WTC11 (cell line): ENCODE results near the gene DDX10. TPM values are rescaled to one million over a fixed set of nuclear protein-coding genes. Genes with fewer than 3 reads are reported as not detected.

Experiments
- ATAC-seq: fragments of 200-7000 bp; cut with Tn5 transposase; 2 replicates; pipeline ENCODE4 v1.10.0; 2021; ENCODE audit warnings: mild to moderate bottlenecking, moderate library complexity
- CTCF ChIA-PET: fragments of 300-600 bp; sonication (Branson Sonifier 250); formaldehyde crosslinking; loops from one replicate; lab custom pipeline; 2021; ENCODE audit warnings: antibody characterized with exemption; lab: Charles Lee
- POLR2A ChIA-PET: fragments of 350-600 bp; sonication (Branson Sonifier 250); formaldehyde crosslinking; loops from one replicate; lab custom pipeline; 2021; ENCODE audit warnings: antibody characterized with exemption; lab: Charles Lee
- DNase-seq: peaks from one replicate; pipeline ENCODE4 v3.0.0; 2021; ENCODE audit warnings: low spot score
- H3K27ac Mint-ChIP-seq: 2 replicates; pipeline ENCODE4 v1.8.0; 2021; ENCODE audit warnings: mixed read lengths
- H3K27me3 Mint-ChIP-seq: 2 replicates; pipeline ENCODE4 v1.8.0; 2021; ENCODE audit warnings: low read depth, mild to moderate bottlenecking, moderate library complexity, mixed read lengths
- H3K36me3 Mint-ChIP-seq: 2 replicates; pipeline ENCODE4 v1.8.0; 2021; ENCODE audit warnings: mixed read lengths
- H3K4me1 Mint-ChIP-seq: 2 replicates; pipeline ENCODE4 v1.8.0; 2022; ENCODE audit warnings: mixed read lengths
- H3K4me3 Mint-ChIP-seq: 2 replicates; pipeline ENCODE4 v1.8.0; 2021; ENCODE audit warnings: mild to moderate bottlenecking, moderate library complexity, mixed read lengths
- H3K9me3 Mint-ChIP-seq: 2 replicates; pipeline ENCODE4 v1.8.0; 2021; ENCODE audit warnings: mixed read lengths
- AFF4 ChIP-seq: sonication (generic); formaldehyde crosslinking; IDR thresholded peaks from 2 replicates; pipeline ENCODE4 v1.8.1; 2023; ENCODE audit warnings: mild to moderate bottlenecking, missing genetic modification reagents, borderline replicate concordance
- ATF6 ChIP-seq: sonication (generic); formaldehyde crosslinking; IDR thresholded peaks from 2 replicates; pipeline ENCODE4 v1.8.1; 2023; ENCODE audit warnings: mild to moderate bottlenecking, missing genetic modification reagents
- EMX1 ChIP-seq: fragments of 250-450 bp; sonication (Bioruptor Pico); IDR thresholded peaks from 2 replicates; pipeline ENCODE4 v1.8.0; 2021; ENCODE audit warnings: mild to moderate bottlenecking
- ESRRA ChIP-seq: sonication (generic); formaldehyde crosslinking; IDR thresholded peaks from 2 replicates; pipeline ENCODE4 v1.8.1; 2022; ENCODE audit warnings: mild to moderate bottlenecking, missing genetic modification reagents, borderline replicate concordance
- GRHL2 ChIP-seq: fragments of 250-450 bp; sonication (Bioruptor Pico); IDR thresholded peaks from 2 replicates; pipeline ENCODE4 v1.8.0; 2022; ENCODE audit warnings: mild to moderate bottlenecking, moderate library complexity; ENCODE audit not compliant: insufficient replicate concordance, severe bottlenecking
- JAZF1 ChIP-seq: fragments of 250-450 bp; sonication (Bioruptor Pico); IDR thresholded peaks from 2 replicates; pipeline ENCODE4 v1.9.0; 2021; ENCODE audit warnings: moderate library complexity, mild to moderate bottlenecking, inconsistent platforms
- JUN ChIP-seq: sonication (generic); formaldehyde crosslinking; IDR thresholded peaks from 2 replicates; pipeline ENCODE4 v1.8.0; 2023; ENCODE audit warnings: mild to moderate bottlenecking, missing genetic modification reagents
- MYBL2 ChIP-seq: sonication (generic); formaldehyde crosslinking; IDR thresholded peaks from 2 replicates; pipeline ENCODE4 v1.8.1; 2023; ENCODE audit warnings: mild to moderate bottlenecking, moderate library complexity, missing genetic modification reagents
- OVOL2 ChIP-seq: fragments of 250-450 bp; sonication (Bioruptor Pico); IDR thresholded peaks from 2 replicates; pipeline ENCODE4 v1.9.0; 2021; ENCODE audit warnings: mild to moderate bottlenecking, borderline replicate concordance
- PRDM15 ChIP-seq: sonication (generic); formaldehyde crosslinking; IDR thresholded peaks from 2 replicates; pipeline ENCODE4 v1.8.0; 2022; ENCODE audit warnings: missing genetic modification reagents
- RELA ChIP-seq: sonication (generic); formaldehyde crosslinking; IDR thresholded peaks from 2 replicates; pipeline ENCODE4 v1.8.1; 2022; ENCODE audit warnings: missing genetic modification reagents, mild to moderate bottlenecking, borderline replicate concordance
- ZNF263 ChIP-seq: sonication (generic); formaldehyde crosslinking; IDR thresholded peaks from 2 replicates; pipeline ENCODE4 v1.8.1; 2022; ENCODE audit warnings: low read depth, mild to moderate bottlenecking, moderate library complexity, missing genetic modification reagents
- ZNF317 ChIP-seq: sonication (generic); formaldehyde crosslinking; IDR thresholded peaks from 2 replicates; pipeline ENCODE4 v1.8.1; 2023; ENCODE audit warnings: low read depth, mild to moderate bottlenecking, moderate library complexity, missing genetic modification reagents, borderline replicate concordance
- total RNA-seq: library from RNA; stranded (reverse); gene quantifications from 3 replicates; pipeline ENCODE4 v1.2.3, GENCODE V29; 2021

The DDX10 gene
- total RNA-seq, 1 experiment from 2014 or later = 56.8 TPM

GRCh38 chr11:108897916-108898315 is 233.0 kb downstream of the DDX10 start:
- Mint-ChIP-seq H3K36me3 (peaks cover 20% of the 10 kb centered on the region), H3K27ac (no peak overlapping the region), H3K27me3 (no peaks in the 10 kb centered on the region), H3K4me3 (no peak overlapping the region), H3K9me3 (peaks cover 21% of the 10 kb centered on the region), H3K4me1 (peaks cover 38% of the 10 kb centered on the region)
- no peak for ATAC-seq
- ChIA-PET POLR2A (interaction anchor here (0.7 kb wide), 1 partner anchor 928 kb away, joined by 3 read pairs; no protein-coding TSS in a partner anchor), CTCF (no interaction called here)
- no peak for TF ChIP-seq JUN (CRISPR knock-in tag)
- no peak for DNase-seq

- CTCF ChIA-PET = no interaction called here
- peaks cover 14% of the 10 kb centered on the region for H3K4me1 Mint-ChIP-seq
- H3K9me3 Mint-ChIP-seq = peaks cover 21% of the 10 kb centered on the region
- DNase-seq (no peak), ATAC-seq (no peak)
- POLR2A ChIA-PET = no interaction called here
- peaks cover 20% of the 10 kb centered on the region for H3K36me3 Mint-ChIP-seq
- no peak overlapping the region for H3K4me3 Mint-ChIP-seq
- no peak overlapping the region for H3K27ac Mint-ChIP-seq
- TF ChIP-seq ESRRA (CRISPR knock-in tag) = no peak
- TF ChIP-seq EMX1 = no peak
- no peak for TF ChIP-seq GRHL2 (CRISPR knock-in tag)
- no peak for TF ChIP-seq RELA
- TF ChIP-seq OVOL2 (CRISPR knock-in tag) = no peak
- TF ChIP-seq ATF6 (CRISPR knock-in tag) = no peak
- TF ChIP-seq, all 79 proteins: peak for 0
- H3K27me3 Mint-ChIP-seq = no peaks in the 10 kb centered on the region
These were observed 236.5 kb downstream of the DDX10 start for GRCh38 chr11:108901359-108901758.

- POLR2A ChIA-PET = no interaction called here
- H3K27me3 Mint-ChIP-seq = no peaks in the 10 kb centered on the region
- ATAC-seq (no peak), DNase-seq (no peak)
- peaks cover 18% of the 10 kb centered on the region for H3K36me3 Mint-ChIP-seq
- peaks cover 19% of the 10 kb centered on the region for H3K9me3 Mint-ChIP-seq
- H3K4me3 Mint-ChIP-seq = no peak overlapping the region
- CTCF ChIA-PET = no interaction called here
- H3K27ac Mint-ChIP-seq = no peak overlapping the region
- TF ChIP-seq MYBL2 (no peak), ZNF317 (CRISPR knock-in tag) (no peak), JAZF1 (CRISPR knock-in tag) (no peak), PRDM15 (no peak), AFF4 (CRISPR knock-in tag) (no peak), ZNF263 (CRISPR knock-in tag) (no peak)
- H3K4me1 Mint-ChIP-seq = peaks cover 15% of the 10 kb centered on the region
These were observed 237.2 kb downstream of the DDX10 start for GRCh38 chr11:108902027-108902469.
